Keratinocyte (primary cell): ENCODE data around the gene GH2. TPM values are rescaled to one million over a fixed set of nuclear protein-coding genes. Genes with fewer than 3 reads are reported as not detected.

Experiments
- DNase-seq: peaks from one replicate; pipeline ENCODE4 v3.0.0-alpha.2; 2011; ENCODE audit warnings: low read depth, missing footprints, low spot score
- FAIRE-seq: peaks from 2 replicates; lab custom pipeline; 2011; peaks lifted over from hg19 to GRCh38; lab: Jason Lieb, UNC
- H2AFZ ChIP-seq: 2 replicates; pipeline ENCODE4 v1.6.0; 2012; ENCODE audit warnings: low read length, control low read depth, inconsistent platforms; ENCODE audit not compliant: control insufficient read depth
- H3K27ac ChIP-seq: 2 replicates; pipeline ENCODE4 v1.5.1; 2011; ENCODE audit warnings: low read length; ENCODE audit not compliant: control insufficient read depth, insufficient read depth
- H3K27me3 ChIP-seq: 3 replicates; pipeline ENCODE4 v1.6.0; 2011; ENCODE audit warnings: low read length; ENCODE audit not compliant: control insufficient read depth, insufficient read depth; ENCODE audit errors: extremely low read depth
- H3K36me3 ChIP-seq, 2 experiments: 2 replicates in 1 of 2; 3 replicates in 1 of 2; pipeline ENCODE4 v1.5.1; 2011; ENCODE audit warnings: low read length in 2 of 2, mild to moderate bottlenecking in 1 of 2; ENCODE audit not compliant: control insufficient read depth in 2 of 2, insufficient read depth in 2 of 2; ENCODE audit errors: extremely low read depth in 1 of 2
- H3K4me1 ChIP-seq: 3 replicates; pipeline ENCODE4 v1.5.1; 2011; ENCODE audit warnings: low read length; ENCODE audit not compliant: control insufficient read depth, insufficient read depth; ENCODE audit errors: extremely low read depth
- H3K4me2 ChIP-seq: 3 replicates; pipeline ENCODE4 v1.6.0; 2011; ENCODE audit warnings: low read depth, low read length; ENCODE audit not compliant: control insufficient read depth, insufficient read depth; ENCODE audit errors: extremely low read depth
- H3K4me3 ChIP-seq, 3 experiments: fragments of 200-600 bp in 1 of 3; sonication (generic) in 1 of 3; 2 replicates in 2 of 3; 3 replicates in 1 of 3; pipeline ENCODE4 v1.5.1; 2011 to 2016; ENCODE audit warnings: low read length in 3 of 3, mild to moderate bottlenecking in 3 of 3, control low read depth in 2 of 3, inconsistent platforms in 1 of 3, low read depth in 1 of 3, mixed read lengths in 1 of 3, mixed run types in 1 of 3, moderate library complexity in 1 of 3; ENCODE audit not compliant: control insufficient read depth in 2 of 3, insufficient read depth in 2 of 3; ENCODE audit errors: extremely low read depth in 1 of 3
- H3K79me2 ChIP-seq: 2 replicates; pipeline ENCODE4 v1.6.0; 2012; ENCODE audit warnings: low read length; ENCODE audit not compliant: control insufficient read depth, insufficient read depth
- H3K9ac ChIP-seq: 3 replicates; pipeline ENCODE4 v1.6.0; 2011; ENCODE audit warnings: low read length; ENCODE audit not compliant: control insufficient read depth, insufficient read depth; ENCODE audit errors: extremely low read depth
- H3K9me1 ChIP-seq: 3 replicates; pipeline ENCODE4 v1.6.0; 2011; ENCODE audit warnings: low read length; ENCODE audit not compliant: control insufficient read depth, insufficient read depth; ENCODE audit errors: extremely low read depth
- H3K9me3 ChIP-seq: 2 replicates; pipeline ENCODE4 v1.5.1; 2012; ENCODE audit warnings: low read depth, low read length; ENCODE audit not compliant: control insufficient read depth
- H4K20me1 ChIP-seq: 3 replicates; pipeline ENCODE4 v1.6.0; 2011; ENCODE audit warnings: low read length; ENCODE audit not compliant: control insufficient read depth, insufficient read depth; ENCODE audit errors: extremely low read depth
- EZH2 ChIP-seq: IDR thresholded peaks from one replicate; pipeline ENCODE4 v1.6.1; 2012; ENCODE audit warnings: inconsistent platforms, mild to moderate bottlenecking, low read length, moderate library complexity
- dilution Hi-C: fragments of 300-500 bp; cut with MboI; formaldehyde crosslinking; loops from one replicate; pipeline ENCODE4 v1.7.0; 2020; ENCODE audit warnings: low sequenced_read_pairs; ENCODE audit not compliant: extremely low pct_ligation_motif_present
- polyA plus RNA-seq, 5 experiments: library from polyadenylated mRNA; depleted of rRNA in 3 of 5; stranded (reverse) in 3 of 5; stranded (forward) in 1 of 5; unstranded in 1 of 5; fragments of >200 nt; gene quantifications; 1 replicate in 1 of 5; 2 replicates in 3 of 5; 3 replicates in 1 of 5; pipeline versions ENCODE4 v1.2.1 to v1.2.3, GENCODE V29; 2011 to 2012; ENCODE audit warnings: missing spikeins in 2 of 5, low read depth in 1 of 5, low replicate concordance in 1 of 5
- small RNA-seq, 3 experiments: library from RNA; depleted of rRNA; stranded (forward); fragments of <200 nt; gene quantifications; one replicate each; pipeline ENCODE3, GENCODE V24; 2012; ENCODE audit warnings: low read depth in 3 of 3, low replicate concordance in 1 of 3; ENCODE audit not compliant: insufficient read length in 3 of 3
- TF ChIP-seq, protein P1 (sequence below), 3 experiments: IDR thresholded peaks in 1 of 3; conservative IDR thresholded peaks in 1 of 3; optimal IDR thresholded peaks in 1 of 3; 2 replicates in 2 of 3; 3 replicates in 1 of 3; pipeline versions ENCODE3 to v1.5.1; 2011; ENCODE audit warnings: low read length in 3 of 3, mild to moderate bottlenecking in 3 of 3, moderate library complexity in 2 of 3, control low read depth in 1 of 3, inconsistent platforms in 1 of 3; ENCODE audit not compliant: insufficient read depth in 2 of 3; ENCODE audit errors: extremely low read depth in 1 of 3

GH2 gene
- polyA plus RNA-seq, 1 donor (not counting 4 experiments of a cell fraction or from before 2014, with no cell fraction given): not detected

DNA sequence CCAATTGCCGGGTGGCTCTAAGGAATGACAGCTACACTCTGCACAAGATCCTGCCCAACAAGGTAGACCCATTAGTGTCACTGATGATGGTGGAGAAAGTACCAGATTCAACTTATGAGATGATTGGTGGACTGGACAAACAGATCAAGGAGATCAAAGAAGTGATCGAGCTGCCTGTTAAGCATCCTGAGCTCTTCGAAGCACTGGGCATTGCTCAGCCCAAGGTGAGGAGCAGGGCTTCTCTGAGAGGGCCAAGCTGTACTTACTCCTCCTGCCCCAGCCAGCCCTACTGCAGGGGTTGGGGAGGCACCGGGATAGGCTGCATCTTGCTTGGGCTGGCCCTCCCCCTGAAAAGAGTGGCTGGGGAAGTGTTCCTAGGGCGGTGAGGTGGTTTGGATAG, 51.5 kb downstream of the GH2 start:
- Histone ChIP-seq H3K9me3 (no peaks in the 10 kb centered on the region), H4K20me1 (peaks cover 5% of the 10 kb centered on the region), H3K27me3 (no peaks in the 10 kb centered on the region), H3K9me1 (no peaks in the 10 kb centered on the region), H3K4me3 (no peak overlapping the region), H3K4me2 (no peak overlapping the region), H3K9ac (no peak overlapping the region), H3K36me3 (peaks cover 51 to 58% of the 10 kb centered on the region in 2 experiments), H2AFZ (no peak overlapping the region), H3K79me2 (peaks cover 46% of the 10 kb centered on the region), H3K4me1 (peaks cover 31% of the 10 kb centered on the region), H3K27ac (no peak overlapping the region)
- TF ChIP-seq EZH2: no peak
- TF ChIP-seq, protein P1, sequence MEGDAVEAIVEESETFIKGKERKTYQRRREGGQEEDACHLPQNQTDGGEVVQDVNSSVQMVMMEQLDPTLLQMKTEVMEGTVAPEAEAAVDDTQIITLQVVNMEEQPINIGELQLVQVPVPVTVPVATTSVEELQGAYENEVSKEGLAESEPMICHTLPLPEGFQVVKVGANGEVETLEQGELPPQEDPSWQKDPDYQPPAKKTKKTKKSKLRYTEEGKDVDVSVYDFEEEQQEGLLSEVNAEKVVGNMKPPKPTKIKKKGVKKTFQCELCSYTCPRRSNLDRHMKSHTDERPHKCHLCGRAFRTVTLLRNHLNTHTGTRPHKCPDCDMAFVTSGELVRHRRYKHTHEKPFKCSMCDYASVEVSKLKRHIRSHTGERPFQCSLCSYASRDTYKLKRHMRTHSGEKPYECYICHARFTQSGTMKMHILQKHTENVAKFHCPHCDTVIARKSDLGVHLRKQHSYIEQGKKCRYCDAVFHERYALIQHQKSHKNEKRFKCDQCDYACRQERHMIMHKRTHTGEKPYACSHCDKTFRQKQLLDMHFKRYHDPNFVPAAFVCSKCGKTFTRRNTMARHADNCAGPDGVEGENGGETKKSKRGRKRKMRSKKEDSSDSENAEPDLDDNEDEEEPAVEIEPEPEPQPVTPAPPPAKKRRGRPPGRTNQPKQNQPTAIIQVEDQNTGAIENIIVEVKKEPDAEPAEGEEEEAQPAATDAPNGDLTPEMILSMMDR (optimal IDR thresholded peaks at IDR 0.05 in 1 of 3, IDR thresholded peaks at IDR 0.05 in 1 of 3, conservative IDR thresholded peaks at IDR 0.05 in 1 of 3; ENCODE audit: extremely low read depth in 1 of 3, insufficient read depth in 2 of 3, low read length in 3 of 3): no peak
- no peak for FAIRE-seq
- dilution Hi-C loops: no loop called here
- DNase-seq: no peak

Small RNA genes lying within 50 kb of the gene (small RNA-seq; reads per million reads assigned to genes)
- 0 reads per million in 3 experiments for gene AC040958.1
- 0 reads per million in 3 experiments for gene AC127029.1
- 0 reads per million in 3 experiments for gene GH1

Other genes with a start within 250 kb of the GH2 start
- 1.6 to 3.5 TPM (median 3.3 TPM) in 3 replicates for gene LIMD2, start 181.8 kb downstream of the GH2 start, polyA plus RNA-seq
- 25.9 to 29.0 TPM (median 26.3 TPM) in 3 replicates for gene STRADA, start 140.1 kb downstream of the GH2 start, polyA plus RNA-seq
- gene CCDC47, start 108.3 kb downstream of the GH2 start, polyA plus RNA-seq: 56.5 to 86.4 TPM (median 73.6 TPM) in 3 replicates
- gene DDX42, start 107.8 kb downstream of the GH2 start, polyA plus RNA-seq: 74.8 to 116 TPM (median 86.2 TPM) in 3 replicates
- 111 to 208 TPM (median 141 TPM) in 3 replicates for gene PSMC5, start 54.5 kb downstream of the GH2 start, polyA plus RNA-seq
- gene FTSJ3, start 54.3 kb downstream of the GH2 start, polyA plus RNA-seq: 35.4 to 48.5 TPM (median 43.7 TPM) in 3 replicates
- gene SMARCD2, start 39.3 kb downstream of the GH2 start, polyA plus RNA-seq: 80.3 to 99.8 TPM (median 86.3 TPM) in 3 replicates
- gene CSH2, start 8.3 kb downstream of the GH2 start, polyA plus RNA-seq: not detected in 3 replicates
- not detected in 3 replicates for gene CSH1, start 14.6 kb upstream of the GH2 start, polyA plus RNA-seq
- not detected in 3 replicates for gene CSHL1, start 29.3 kb upstream of the GH2 start, polyA plus RNA-seq
- gene GH1, start 36.9 kb upstream of the GH2 start, polyA plus RNA-seq: not detected in 3 replicates
- gene CD79B, start 50.4 kb upstream of the GH2 start, polyA plus RNA-seq: 0.07 to 0.24 TPM (median 0.08 TPM) in 3 replicates
- not detected in 3 replicates for gene SCN4A, start 91.0 kb upstream of the GH2 start, polyA plus RNA-seq
- 0.01 TPM in 1 of 3 replicates, not detected in the others for gene PRR29, start 116.4 kb upstream of the GH2 start, polyA plus RNA-seq
- gene ICAM2, start 138.7 kb upstream of the GH2 start, polyA plus RNA-seq: 0.09 to 0.21 TPM (median 0.16 TPM) in 3 replicates
- gene ERN1, start 248.2 kb upstream of the GH2 start, polyA plus RNA-seq: 5.4 to 7.1 TPM (median 7.1 TPM) in 3 replicates